ENCODE results near the gene MEIKIN.

The MEIKIN gene

DNA sequence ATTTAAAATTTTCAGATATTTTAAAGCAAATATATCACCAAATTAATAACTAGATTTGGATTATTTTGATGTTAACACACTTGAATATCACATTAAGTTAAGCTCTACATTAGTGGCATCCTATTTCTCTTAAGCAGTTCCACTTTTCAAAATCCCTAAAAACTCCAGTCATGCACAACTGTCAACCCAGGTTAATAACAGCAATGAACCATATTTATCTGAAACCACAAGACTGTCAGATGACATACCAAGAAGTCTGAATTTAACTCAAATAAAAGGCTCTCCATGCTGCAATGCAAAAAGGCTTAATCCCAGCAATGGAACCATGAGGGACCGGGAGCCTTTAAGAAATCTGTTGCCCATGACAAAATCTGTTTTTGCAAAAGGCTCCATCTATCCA is 176.1 kb downstream of the MEIKIN start:
- DNase-seq (ENCODE audit: low read depth): peak; percentile 30

DNA sequence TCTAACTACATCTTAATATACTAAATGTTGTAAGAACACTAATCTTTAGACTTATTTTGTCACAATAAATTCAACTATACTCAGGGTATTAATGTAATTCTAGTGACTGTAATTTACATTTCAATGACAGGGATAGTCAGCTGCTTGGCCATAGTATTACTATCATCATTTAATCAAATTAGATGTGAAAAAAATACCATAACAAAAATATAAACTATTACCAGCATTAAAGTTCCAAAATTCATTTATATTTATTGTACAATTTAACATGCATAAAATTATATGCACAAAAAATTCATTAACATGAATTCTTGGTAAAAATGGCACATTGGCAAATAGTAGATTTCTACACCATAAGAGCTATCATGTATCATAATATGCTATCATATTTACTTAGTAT is 177.6 kb downstream of the MEIKIN start:
- DNase-seq (ENCODE audit: low read depth): no peak

DNA sequence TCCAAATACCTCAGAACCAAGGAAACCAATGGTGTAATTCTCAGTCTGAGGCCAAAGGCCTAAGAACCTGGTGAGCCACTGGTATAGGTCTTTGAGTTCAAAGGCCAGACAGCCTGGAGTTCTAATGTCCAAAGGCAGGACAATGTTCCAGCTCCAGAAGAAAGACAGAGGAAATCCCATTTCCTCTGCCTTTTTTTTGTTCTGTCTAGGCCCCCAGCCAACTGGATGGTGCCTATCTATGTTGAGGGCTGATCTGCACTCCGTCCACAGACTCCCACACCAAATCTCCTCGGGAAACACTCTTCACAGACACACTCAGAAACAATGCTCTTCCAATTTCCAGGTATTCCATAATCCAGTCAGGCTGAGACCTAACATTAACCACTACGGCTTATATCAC is 178.8 kb downstream of the MEIKIN start:
- DNase-seq (ENCODE audit: low read depth): peak; percentile 22

DNA sequence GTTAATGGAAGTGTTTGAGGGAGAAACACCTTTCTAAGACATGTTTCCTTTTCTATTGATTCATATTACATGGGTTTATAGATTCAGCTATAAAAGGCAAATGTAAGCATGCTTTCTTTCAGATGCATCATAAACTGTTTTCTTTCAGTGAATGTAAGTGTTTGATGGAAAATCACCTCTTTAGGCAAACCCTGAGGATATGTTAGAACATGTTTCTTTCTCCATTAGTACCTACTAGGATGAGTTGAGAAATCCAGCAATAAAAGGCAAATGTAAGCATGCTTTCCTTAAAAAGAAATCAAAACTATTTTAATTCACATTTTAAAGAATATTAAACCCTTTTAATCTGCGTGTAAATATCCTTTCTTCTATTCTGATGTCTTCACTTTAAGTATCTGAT is 180.2 kb downstream of the MEIKIN start:
- DNase-seq (ENCODE audit: low read depth): no peak

DNA sequence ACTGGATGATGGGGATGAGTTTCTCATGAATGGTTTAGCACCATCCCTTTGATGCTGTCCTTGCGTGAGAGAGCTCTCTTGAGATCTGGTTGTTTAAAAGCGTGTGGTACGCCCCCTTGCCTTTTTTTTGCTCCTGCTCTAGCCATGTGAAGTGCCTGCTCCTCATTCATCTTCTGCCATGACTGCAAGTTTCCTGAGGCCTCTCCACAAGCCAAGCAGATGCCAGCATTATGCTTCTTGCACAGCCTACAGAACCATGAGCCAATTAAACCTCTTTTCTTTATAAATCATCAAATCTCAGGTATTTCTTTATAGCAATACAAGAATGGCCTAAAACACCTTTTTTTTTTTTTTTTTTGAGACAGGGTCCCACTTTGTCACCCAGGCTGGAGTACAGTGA is 181.5 kb downstream of the MEIKIN start:
- DNase-seq (ENCODE audit: low read depth): no peak

DNA sequence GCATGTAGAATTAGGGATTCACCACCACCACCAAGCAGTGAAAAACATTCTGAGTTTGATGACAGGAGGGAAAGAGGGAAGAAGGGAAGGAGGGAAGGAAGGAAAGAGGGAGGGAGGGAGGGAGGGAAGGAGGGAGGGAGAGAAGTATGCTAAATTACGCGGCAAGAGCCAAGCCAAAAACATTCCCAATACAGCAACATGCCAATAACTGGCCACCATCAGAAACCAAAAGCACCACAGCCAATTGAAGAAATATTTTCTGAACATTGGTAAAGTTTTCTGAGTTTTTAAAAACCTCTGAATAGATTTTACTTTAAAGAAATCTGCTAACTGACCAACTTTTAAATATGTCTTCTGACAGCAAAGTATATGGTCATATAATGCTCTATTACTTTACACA is 184.7 kb downstream of the MEIKIN start:
- DNase-seq (ENCODE audit: low read depth): no peak

DNA sequence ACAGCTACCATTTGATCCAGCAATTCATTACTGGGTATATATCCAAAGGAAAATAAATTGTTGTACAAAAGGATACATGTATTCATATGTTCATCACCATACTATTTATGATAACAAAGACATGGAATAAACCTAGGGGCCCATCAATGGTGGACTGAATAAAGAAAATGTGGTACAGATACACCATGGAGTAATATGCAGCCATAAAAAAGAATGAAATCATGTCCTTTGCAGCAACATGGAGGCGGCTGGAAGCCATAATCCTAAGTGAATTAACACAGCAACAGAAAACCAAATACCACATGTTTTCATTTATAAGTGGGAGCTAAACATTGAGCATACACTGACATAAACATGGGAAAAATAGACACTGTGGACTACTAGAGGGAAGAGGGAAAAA is 185.8 kb downstream of the MEIKIN start:
- DNase-seq (ENCODE audit: low read depth): no peak

DNA sequence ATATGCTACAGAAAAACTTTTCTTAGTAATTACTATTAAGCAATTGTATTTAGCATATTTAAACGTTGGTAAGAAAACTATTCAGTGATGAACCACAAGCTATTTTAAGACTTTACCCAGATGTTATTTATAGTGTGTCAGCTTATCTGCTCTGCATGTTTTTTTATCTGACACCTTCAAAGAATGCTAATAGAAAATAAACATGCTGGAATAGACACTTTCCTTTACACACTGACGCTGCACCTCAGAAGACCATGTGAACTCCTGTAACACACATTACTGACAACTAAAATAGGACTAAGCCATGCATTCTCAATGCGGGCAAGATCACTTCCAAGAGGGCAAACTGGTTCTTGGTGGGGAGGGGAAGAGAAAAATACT is 187.0 kb downstream of the MEIKIN start:
- DNase-seq (ENCODE audit: low read depth): peak; percentile 54

DNA sequence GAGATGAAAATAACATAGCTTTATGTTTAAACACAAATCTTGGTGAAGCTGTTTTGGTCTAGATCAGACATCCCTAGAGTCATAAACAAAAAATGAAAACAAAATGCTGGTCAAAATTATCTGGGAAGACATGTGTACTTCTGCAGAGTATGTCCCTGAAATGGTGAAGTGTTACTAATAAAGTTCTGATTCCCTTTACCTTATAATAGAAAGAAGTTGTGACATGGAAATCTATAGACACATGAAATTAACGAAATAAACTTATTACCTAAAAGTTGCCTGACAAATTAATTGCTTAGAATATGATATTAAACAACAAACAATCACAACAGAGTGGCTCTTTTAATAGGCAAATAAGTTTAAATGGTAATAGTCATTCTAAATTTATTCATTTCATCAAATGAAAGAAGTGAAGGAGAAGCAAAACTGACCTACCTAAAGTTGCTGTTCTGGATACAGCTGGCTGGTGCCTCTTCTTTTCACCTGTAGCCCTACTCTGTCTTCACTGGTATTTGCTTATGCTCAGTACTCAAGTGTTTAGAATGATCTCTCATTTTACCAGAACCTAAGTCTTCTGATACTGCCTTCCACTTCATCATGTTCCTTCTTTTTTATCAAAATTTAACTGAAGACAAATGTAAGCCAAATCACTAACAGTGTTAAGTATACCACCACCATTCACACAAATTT is 187.5 kb downstream of the MEIKIN start:
- no peak for DNase-seq (ENCODE audit: low read depth)

Measured in amniotic epithelial cell (primary cell).